Activated CD8-positive, alpha-beta T cell treated with anti-CD3 and anti-CD28 coated beads for 36 hours (primary cell): ENCODE results near the gene CTNNAL1. TPM values are rescaled to one million over a fixed set of nuclear protein-coding genes. Genes with fewer than 3 reads are reported as not detected.

Source experiments
- ATAC-seq: fragments of 200-7000 bp; cut with Tn5 transposase; one replicate; pipeline ENCODE4 v1.10.0; 2021; ENCODE audit warnings: mild to moderate bottlenecking, moderate library complexity
- CTCF ChIA-PET: fragments of 350-600 bp; sonication (Branson Sonifier 250); formaldehyde crosslinking; loops from one replicate; lab custom pipeline; 2021; ENCODE audit warnings: antibody characterized with exemption; lab: Charles Lee
- POLR2A ChIA-PET: fragments of 350-600 bp; sonication (Branson Sonifier 250); formaldehyde crosslinking; loops from one replicate; lab custom pipeline; 2021; ENCODE audit warnings: antibody characterized with exemption; lab: Charles Lee
- DNase-seq: peaks from one replicate; pipeline ENCODE4 v3.0.0-alpha.2; 2020
- H3K27ac Mint-ChIP-seq: one replicate; pipeline ENCODE4 v1.8.0; 2021; ENCODE audit warnings: mild to moderate bottlenecking, mixed read lengths
- H3K27me3 Mint-ChIP-seq: one replicate; pipeline ENCODE4 v1.8.0; 2021; ENCODE audit warnings: mixed read lengths
- H3K36me3 Mint-ChIP-seq: one replicate; pipeline ENCODE4 v1.8.0; 2021; ENCODE audit warnings: low read depth, mixed read lengths
- H3K4me1 Mint-ChIP-seq: one replicate; pipeline ENCODE4 v1.8.0; 2021; ENCODE audit warnings: low read depth, mixed read lengths
- H3K4me3 Mint-ChIP-seq: one replicate; pipeline ENCODE4 v1.8.0; 2021; ENCODE audit warnings: mild to moderate bottlenecking, moderate library complexity, mixed read lengths
- H3K9me3 Mint-ChIP-seq: one replicate; pipeline ENCODE4 v1.8.0; 2021; ENCODE audit warnings: mixed read lengths
- CTCF ChIP-seq: fragments of 200-600 bp; IDR thresholded peaks from one replicate; pipeline ENCODE4 v1.8.0; 2022; ENCODE audit warnings: antibody characterized with exemption, mild to moderate bottlenecking
- intact Hi-C: fragments of 100-400 bp; cut with micrococcal nuclease; formaldehyde crosslinking; loops from one replicate; pipeline ENCODE4 v1.10.0; 2022
- total RNA-seq, 2 experiments: library from RNA; stranded (reverse); gene quantifications; one replicate each; pipeline ENCODE4 v1.2.3, GENCODE V29; 2021

The CTNNAL1 gene
- total RNA-seq, 2 experiments from 2014 or later = 24.1 to 26.0 TPM

DNA sequence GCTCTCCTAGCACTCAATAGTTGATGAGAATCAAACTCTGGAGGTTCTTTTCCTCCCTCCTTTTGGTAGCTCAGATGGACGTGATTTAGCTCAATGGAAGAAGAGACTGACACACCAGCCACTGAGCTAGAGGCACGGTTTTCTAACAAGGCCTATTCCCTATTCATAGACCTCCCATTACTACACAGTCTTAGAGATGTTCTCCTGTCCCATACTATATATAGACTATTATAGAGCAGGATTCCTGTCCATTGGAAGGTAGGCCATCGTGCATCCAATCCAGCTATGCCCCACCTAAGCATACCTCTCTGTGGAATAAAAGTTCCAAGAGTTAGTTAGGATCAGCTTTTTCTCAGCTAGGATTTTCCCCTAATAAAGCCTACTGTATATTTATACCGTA lies 30.3 kb upstream of the CTNNAL1 start:
- Mint-ChIP-seq H3K27me3 (no peaks in the 10 kb centered on the region), H3K36me3 (peaks cover 54% of the 10 kb centered on the region), H3K4me3 (no peak overlapping the region), H3K4me1 (peaks cover 6% of the 10 kb centered on the region), H3K9me3 (peaks cover 3% of the 10 kb centered on the region), H3K27ac (no peak overlapping the region)
- ATAC-seq (no peak), DNase-seq (no peak)
- TF ChIP-seq CTCF = no peak
- CTCF ChIA-PET = interaction anchor here (1.4 kb wide), 1 partner anchor 20 kb away, joined by 4 read pairs; no protein-coding TSS in a partner anchor
- POLR2A ChIA-PET = no interaction called here
- intact Hi-C loops = no loop called here

DNA sequence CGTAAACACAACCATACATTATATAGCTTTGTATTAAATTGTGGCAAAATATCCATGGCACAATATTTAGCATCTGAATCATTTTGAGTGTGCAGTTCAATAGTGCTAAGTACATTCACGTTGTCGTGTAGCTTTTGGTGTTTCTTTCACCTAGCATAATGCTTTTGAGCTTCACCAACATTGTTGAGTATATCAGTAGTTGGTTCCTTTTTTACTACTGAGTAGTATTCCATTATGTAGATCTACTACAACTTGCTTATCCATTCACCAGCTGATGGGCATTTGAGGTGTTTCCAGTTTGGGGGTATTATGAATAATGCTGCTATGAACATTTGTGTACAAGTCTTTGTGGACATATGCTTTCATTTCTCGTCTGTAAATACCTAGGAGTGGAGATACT lies 27.3 kb upstream of the CTNNAL1 start:
- POLR2A ChIA-PET = no interaction called here
- TF ChIP-seq CTCF = no peak
- Mint-ChIP-seq H3K27me3 (no peaks in the 10 kb centered on the region), H3K27ac (no peak overlapping the region), H3K4me1 (no peaks in the 10 kb centered on the region), H3K36me3 (peaks cover 51% of the 10 kb centered on the region), H3K9me3 (peaks cover 3% of the 10 kb centered on the region), H3K4me3 (no peak overlapping the region)
- ATAC-seq (no peak), DNase-seq (no peak)
- intact Hi-C loops = no loop called here
- CTCF ChIA-PET = interaction anchor here (1.0 kb wide), 1 partner anchor 22 kb away, joined by 3 read pairs; no protein-coding TSS in a partner anchor

GRCh38 chr9:109039539-109039938 lies 26.2 kb upstream of the CTNNAL1 start:
- DNase-seq = no peak
- ATAC-seq = no peak
- no peaks in the 10 kb centered on the region for H3K27me3 Mint-ChIP-seq
- H3K27ac Mint-ChIP-seq = no peak overlapping the region
- no peak overlapping the region for H3K4me3 Mint-ChIP-seq
- ChIA-PET POLR2A (interaction anchor here (0.6 to 1.1 kb wide), 2 partner anchors 20 to 229 kb away, joined by 3 to 4 read pairs; no protein-coding TSS in a partner anchor), CTCF (interaction anchor here (1.0 kb wide), 1 partner anchor 8 kb away, joined by 3 read pairs; no protein-coding TSS in a partner anchor)
- intact Hi-C loops = no loop called here
- H3K36me3 Mint-ChIP-seq = peaks cover 47% of the 10 kb centered on the region
- no peak for TF ChIP-seq CTCF
- no peaks in the 10 kb centered on the region for H3K4me1 Mint-ChIP-seq
- H3K9me3 Mint-ChIP-seq = peaks cover 3% of the 10 kb centered on the region

- DNase-seq = no peak
- CTCF ChIA-PET = no interaction called here
- H3K4me3 Mint-ChIP-seq = no peak overlapping the region
- H3K4me1 Mint-ChIP-seq = no peaks in the 10 kb centered on the region
- H3K9me3 Mint-ChIP-seq = peaks cover 3% of the 10 kb centered on the region
- peak overlapping the region; percentile 18 for H3K27ac Mint-ChIP-seq
- ATAC-seq = no peak
- intact Hi-C loops = no loop called here
- no peaks in the 10 kb centered on the region for H3K27me3 Mint-ChIP-seq
- no peak for TF ChIP-seq CTCF
- peaks cover 47% of the 10 kb centered on the region for H3K36me3 Mint-ChIP-seq
- POLR2A ChIA-PET = no interaction called here
Measured at GRCh38 chr9:109037946-109038715, 24.8 kb upstream of the CTNNAL1 start.
